ENCODE measurements around the gene SLC22A16.

SLC22A16 gene

DNA sequence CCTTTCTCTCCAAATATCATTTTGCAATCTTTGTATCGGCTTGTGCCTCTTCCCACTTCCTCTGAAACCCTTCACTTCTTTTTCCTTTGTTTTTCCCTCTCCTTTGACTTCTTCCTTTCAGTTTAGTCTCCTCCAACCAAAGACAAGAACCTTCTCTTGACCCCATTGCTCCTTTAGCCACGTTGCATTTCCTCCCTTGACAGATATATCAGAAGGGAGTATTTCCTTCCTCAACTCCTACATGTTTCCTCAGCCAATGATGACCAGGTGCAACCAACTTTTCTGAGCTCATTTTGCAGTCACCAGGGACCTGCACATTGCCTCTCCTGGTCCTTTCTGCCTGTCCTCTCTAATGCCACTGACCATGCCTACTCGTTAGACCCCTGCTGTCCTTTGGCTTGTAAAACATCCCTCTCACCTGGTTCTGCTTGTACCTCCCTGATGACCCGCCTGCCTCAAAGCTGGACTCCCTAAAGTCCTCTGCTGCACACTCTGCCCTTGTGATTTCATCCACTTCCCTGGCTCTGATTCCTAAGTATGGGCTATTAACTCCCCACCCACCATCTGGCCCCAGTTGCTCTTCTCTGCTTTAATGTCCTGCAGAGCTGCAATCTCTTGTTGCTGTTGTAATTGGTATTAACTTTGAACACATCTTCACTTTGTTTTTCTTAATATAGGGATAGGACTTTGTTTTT, 27.4 kb downstream of the SLC22A16 start:
- no peak for DNase-seq (ENCODE audit: low read depth)

DNA sequence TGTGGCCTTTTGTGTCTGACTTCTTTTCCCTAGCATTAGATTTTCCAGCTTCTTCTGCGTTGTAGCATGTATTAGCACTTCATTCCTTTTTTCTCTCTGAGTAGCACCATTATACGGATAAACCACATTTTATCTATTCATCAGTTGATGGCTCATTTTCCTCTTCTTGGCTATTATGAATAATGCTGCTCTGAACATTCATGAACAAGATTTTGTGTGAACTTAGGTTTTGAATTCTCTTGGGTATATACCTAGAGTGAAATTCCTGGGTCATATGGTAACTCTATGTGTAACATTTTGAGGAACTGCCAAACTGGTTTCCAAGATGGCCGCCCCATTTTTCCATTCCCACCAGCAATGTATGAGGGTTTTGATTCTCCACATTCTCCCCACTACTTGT, 28.7 kb downstream of the SLC22A16 start:
- no peak for DNase-seq (ENCODE audit: low read depth)

DNA sequence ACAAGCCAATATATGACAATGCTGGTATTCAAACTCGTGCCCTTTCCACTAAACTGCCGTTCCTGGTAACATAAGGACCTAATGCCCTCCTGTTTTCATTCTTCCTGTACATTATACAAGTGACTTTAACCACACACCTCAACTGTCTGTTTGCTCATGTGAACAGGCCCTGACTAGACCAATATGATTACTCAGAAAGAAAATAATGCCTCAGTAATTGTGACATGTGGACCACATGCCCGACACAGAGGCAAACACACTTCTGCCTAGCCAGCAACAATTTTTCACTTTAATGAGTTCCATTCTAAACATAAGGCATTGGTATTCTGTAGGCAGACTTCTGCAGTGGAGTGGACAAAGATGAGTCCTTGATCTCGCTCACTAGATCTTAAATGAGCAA, 30.0 kb downstream of the SLC22A16 start:
- DNase-seq (ENCODE audit: low read depth) = no peak

DNA sequence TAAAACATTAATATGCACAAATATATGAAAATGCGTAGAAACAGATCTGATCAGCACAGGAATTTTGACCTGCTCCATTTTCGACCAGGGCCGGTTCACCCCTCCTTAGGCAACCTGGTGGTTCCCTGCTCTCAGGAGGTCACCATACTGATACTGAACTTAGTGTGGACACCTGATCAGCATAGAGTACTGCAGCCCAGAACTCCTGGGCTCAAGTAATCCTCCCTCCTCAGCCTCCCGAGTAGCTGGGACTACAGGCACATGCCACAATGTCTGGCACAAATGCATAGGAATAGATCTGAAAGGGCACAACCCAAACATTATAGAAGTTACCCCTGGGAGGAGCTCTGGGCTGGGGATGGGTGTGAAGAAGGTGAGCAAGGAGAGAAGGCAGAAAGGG, 36.4 kb downstream of the SLC22A16 start:
- DNase-seq (ENCODE audit: low read depth) = no peak

- DNase-seq (ENCODE audit: low read depth) = no peak
Observed at GRCh38 chr6:110439356-110439755, 37.1 kb downstream of the SLC22A16 start.

DNA sequence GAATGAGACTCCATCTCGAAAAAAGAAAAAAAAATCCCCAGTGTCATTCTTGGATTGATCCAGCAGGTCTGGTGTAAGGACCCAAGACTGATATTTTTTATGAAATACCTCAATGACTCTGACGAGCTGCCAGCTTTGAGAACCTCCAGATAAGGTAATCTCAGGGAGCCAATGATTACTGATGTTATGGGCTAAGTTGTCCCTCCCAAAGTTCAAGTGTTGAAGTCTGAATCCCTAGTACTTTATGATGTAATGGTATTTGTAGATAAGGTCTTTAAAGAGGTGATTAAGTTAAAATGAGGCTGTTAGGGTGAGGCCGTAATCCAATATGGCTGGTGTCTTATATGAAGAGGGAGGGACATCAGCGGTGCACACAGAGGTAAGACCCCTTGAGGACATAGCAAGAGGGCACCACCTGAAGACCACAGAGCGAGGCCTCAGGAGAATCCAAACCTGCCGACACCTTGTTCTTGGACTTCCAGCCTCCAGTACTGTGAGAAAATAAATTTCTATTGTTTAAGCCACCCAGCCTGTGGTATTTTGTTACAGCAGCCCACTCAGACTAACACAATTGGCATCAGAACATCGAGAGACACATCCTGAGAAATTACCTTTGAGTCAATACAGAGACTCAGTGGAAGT, 41.3 kb downstream of the SLC22A16 start:
- no peak for DNase-seq (ENCODE audit: low read depth)

GRCh38 chr6:110432285-110432900, 44.0 kb downstream of the SLC22A16 start:
- DNase-seq (ENCODE audit: low read depth) = no peak

DNA sequence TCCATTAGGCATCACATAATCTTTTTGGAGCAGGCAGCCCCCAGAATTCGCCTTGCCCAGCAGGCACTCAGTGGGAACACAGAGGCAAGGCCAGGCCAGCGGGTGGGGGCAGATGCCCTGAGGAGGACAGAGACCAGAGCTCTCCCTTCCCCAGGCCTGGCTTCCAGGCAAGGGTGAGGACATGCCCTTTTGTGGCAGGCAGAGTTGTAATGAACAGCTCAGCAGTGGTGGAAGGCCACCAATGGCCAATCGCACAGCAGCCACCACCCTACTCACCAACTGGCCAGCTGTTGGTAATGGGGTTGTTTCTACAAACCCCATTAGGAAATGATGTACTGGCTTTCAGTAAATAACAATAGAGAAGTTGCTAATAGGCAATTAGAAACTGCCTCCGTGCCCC, 45.7 kb downstream of the SLC22A16 start:
- DNase-seq (ENCODE audit: low read depth) = no peak

DNA sequence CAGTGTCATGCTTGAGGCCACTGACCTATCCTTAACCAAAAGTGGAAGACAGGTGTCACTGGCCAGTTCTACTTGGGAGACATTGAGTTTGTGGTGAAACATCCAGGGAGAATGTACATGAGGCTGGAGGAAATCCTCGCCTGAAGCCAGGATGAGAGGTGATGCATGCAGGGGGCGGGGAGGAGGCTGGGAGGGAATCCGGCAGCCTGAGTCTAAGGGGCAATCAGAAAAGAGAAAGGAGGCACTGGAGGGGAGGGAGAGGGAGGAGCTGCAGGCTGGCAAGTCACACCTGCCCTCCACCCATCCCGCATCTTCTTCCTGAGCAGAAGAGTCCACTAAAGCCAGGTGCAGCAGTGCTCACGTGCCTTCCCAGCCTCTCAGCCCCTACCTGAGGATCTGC, 46.2 kb downstream of the SLC22A16 start:
- DNase-seq (ENCODE audit: low read depth) = no peak

DNA sequence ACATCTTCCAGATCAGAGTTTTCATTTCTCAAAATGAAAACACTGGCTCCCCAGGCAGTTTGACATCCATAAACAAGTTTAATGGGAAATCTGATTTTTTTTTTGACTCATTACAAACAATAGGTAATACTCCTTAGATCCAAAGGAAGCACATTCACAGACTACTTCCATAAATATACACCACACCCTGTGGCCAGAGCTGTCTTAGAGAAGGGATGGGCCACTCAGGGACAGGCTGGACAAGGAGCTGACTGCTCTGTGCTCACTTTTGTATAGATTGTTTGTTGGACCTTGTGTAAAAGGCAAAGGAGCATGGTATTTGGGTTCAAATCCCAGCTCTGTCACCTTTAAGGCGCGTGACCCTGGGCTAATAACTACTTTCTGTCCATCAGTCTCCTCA, 48.3 kb downstream of the SLC22A16 start:
- DNase-seq (ENCODE audit: low read depth) = no peak

- no peak for DNase-seq (ENCODE audit: low read depth)
Observed at GRCh38 chr6:110425816-110426215, 50.6 kb downstream of the SLC22A16 start.

DNA sequence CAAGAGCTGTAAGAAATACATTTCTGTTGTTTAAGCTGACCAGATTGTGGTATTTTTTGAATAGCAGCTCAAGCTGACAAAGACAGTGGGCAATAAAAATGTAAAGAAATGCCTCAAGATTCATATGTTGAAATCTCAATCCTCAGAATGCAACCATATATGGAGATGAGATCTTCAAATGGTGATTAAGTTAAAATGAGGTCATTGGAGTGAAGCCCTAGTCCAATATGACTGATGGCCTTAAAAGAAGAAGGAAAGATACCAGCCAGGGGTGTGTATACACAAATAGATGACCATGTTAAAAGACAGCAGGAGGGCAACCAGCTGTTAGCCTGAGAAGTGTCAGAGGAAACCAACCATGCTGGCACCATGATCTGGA, 54.0 kb downstream of the SLC22A16 start:
- DNase-seq (ENCODE audit: low read depth) = no peak

GRCh38 chr6:110421749-110422443, 54.5 kb downstream of the SLC22A16 start:
- DNase-seq (ENCODE audit: low read depth) = no peak

- no peak for DNase-seq (ENCODE audit: low read depth)
Observed at GRCh38 chr6:110419028-110419739, 57.2 kb downstream of the SLC22A16 start.

- DNase-seq (ENCODE audit: low read depth) = no peak
Observed at GRCh38 chr6:110418594-110418993, 57.8 kb downstream of the SLC22A16 start.

GRCh38 chr6:110415086-110415916, 61.1 kb downstream of the SLC22A16 start, which contains the start of gene DDO:
Gene DDO, minus strand, starts transcription at chr6:110415575. Its CDS starts 2,113 bp downstream, at chr6:110413462.
- DNase-seq (ENCODE audit: low read depth) = no peak

- no peak for DNase-seq (ENCODE audit: low read depth)
Observed at GRCh38 chr6:110414669-110415068, 61.7 kb downstream of the SLC22A16 start.

DNA sequence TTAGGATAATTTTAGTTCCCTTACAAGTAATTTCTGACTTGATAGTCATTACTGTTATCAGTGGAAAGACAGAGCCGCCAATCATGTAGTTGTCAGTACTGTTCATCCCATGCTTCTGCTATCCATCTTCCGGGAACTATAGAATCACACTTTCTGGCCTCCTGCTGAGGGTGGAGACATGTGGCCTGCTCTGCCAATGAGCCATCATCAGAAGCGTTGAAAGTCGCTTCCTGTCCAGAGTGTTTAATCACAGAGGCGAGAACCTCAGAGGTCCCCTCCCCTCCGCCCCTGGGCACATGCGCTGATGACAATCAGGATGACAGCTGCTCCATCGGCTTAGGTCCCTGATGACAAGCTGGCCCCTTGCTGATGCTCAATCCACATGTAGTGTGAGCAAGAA, 64.1 kb downstream of the SLC22A16 start:
- DNase-seq (ENCODE audit: low read depth) = no peak

- no peak for DNase-seq (ENCODE audit: low read depth)
Observed at GRCh38 chr6:110410511-110410910, 65.9 kb downstream of the SLC22A16 start.

GRCh38 chr6:110409794-110410193, 66.6 kb downstream of the SLC22A16 start:
- DNase-seq (ENCODE audit: low read depth) = no peak

DNA sequence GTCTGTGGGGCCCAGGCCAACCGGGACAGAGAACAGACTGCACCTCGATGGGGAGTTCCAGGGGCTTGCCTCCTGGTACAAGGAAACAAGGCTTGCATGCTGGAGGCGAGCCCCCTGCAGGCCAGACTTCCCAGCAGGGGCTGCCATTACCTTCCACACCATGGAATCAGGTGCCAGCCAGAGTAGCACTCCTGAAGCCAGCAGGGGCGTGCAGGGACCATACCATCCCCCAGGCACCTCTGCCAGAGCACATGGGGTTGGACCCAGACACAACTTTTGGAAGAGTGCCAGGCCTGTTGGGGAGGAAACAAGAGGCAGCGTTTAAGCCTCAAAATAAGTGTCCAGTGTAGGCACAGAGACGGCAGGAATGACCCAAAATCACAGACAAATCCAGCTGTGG, 67.5 kb downstream of the SLC22A16 start:
- no peak for DNase-seq (ENCODE audit: low read depth)

All from T-helper 22 cell (primary cell).